Smooth muscle cell (in vitro differentiated cells): ENCODE data around the gene MAGI2. TPM values are rescaled to one million over a fixed set of nuclear protein-coding genes. Genes with fewer than 3 reads are reported as not detected.
"Not testable (repeated sequence)": the region's sequence is repeated elsewhere in the genome, so short reads cannot be mapped to it uniquely, and the experiment has no call there.

Experiments
- DNase-seq: peaks from one replicate; lab custom pipeline; 2025; ENCODE audit not compliant: unreplicated experiment; lab: John Stamatoyannopoulos, UW
- H2AFZ ChIP-seq: fragments of 200-600 bp; sonication (generic); 2 replicates; pipeline ENCODE4 v1.6.0; 2016; ENCODE audit warnings: antibody characterized with exemption, low read depth, mild to moderate bottlenecking
- H3F3A ChIP-seq: fragments of 200-600 bp; sonication (generic); 2 replicates; pipeline ENCODE4 v1.6.0; 2017; ENCODE audit warnings: antibody characterized with exemption, low read depth
- H3K27ac ChIP-seq: fragments of 200-600 bp; sonication (generic); 2 replicates; pipeline ENCODE4 v1.5.1; 2016; ENCODE audit warnings: low read depth, mild to moderate bottlenecking
- H3K27me3 ChIP-seq: fragments of 200-600 bp; sonication (generic); 2 replicates; pipeline ENCODE4 v1.6.1; 2016; ENCODE audit warnings: low read depth, mild to moderate bottlenecking
- H3K36me3 ChIP-seq: fragments of 200-600 bp; sonication (generic); 2 replicates; pipeline ENCODE4 v1.5.1; 2016; ENCODE audit warnings: low read depth
- H3K4me1 ChIP-seq: fragments of 200-600 bp; sonication (generic); 2 replicates; pipeline ENCODE4 v1.5.1; 2016; ENCODE audit warnings: low read depth
- H3K4me2 ChIP-seq: fragments of 200-600 bp; sonication (generic); 2 replicates; pipeline ENCODE4 v1.6.0; 2016; ENCODE audit warnings: mild to moderate bottlenecking
- H3K4me3 ChIP-seq: fragments of 200-600 bp; sonication (generic); 2 replicates; pipeline ENCODE4 v1.5.1; 2016; ENCODE audit warnings: mild to moderate bottlenecking
- H3K79me2 ChIP-seq: fragments of 200-600 bp; sonication (generic); 2 replicates; pipeline ENCODE4 v1.6.0; 2016; ENCODE audit warnings: low read depth, mild to moderate bottlenecking
- H3K9ac ChIP-seq: fragments of 200-600 bp; sonication (generic); 2 replicates; pipeline ENCODE4 v1.6.0; 2016; ENCODE audit warnings: low read depth
- H3K9me3 ChIP-seq: fragments of 200-600 bp; sonication (generic); replicated peaks from 2 replicates; pipeline ENCODE4 v1.5.1; 2016; ENCODE audit warnings: low read depth
- H4K20me1 ChIP-seq: fragments of 200-600 bp; sonication (generic); 2 replicates; pipeline ENCODE4 v1.6.0; 2016; ENCODE audit warnings: low read depth
- CTCF ChIP-seq: fragments of 200-600 bp; sonication (generic); IDR thresholded peaks from 2 replicates; pipeline ENCODE4 v1.5.1; 2017; ENCODE audit warnings: borderline replicate concordance, mild to moderate bottlenecking, antibody characterized with exemption; ENCODE audit not compliant: insufficient read depth, poor library complexity, severe bottlenecking
- WGBS: methylation state at CpG from one replicate; pipeline ENCODE4 v1.1.7; 2016; ENCODE audit warnings: low lambda C conversion rate; 5-methylcytosine and 5-hydroxymethylcytosine counted together
- polyA plus RNA-seq: library from polyadenylated mRNA; unstranded; fragments of >200 nt; fragmentation: Nextera tagmentation; extraction: Ambion mirVana; gene quantifications from 2 replicates; pipeline ENCODE4 v1.2.1, GENCODE V29; 2016
- total RNA-seq: library from RNA; depleted of rRNA; stranded (reverse); fragments of >200 nt; gene quantifications from 2 replicates; pipeline ENCODE4 v1.2.3, GENCODE V29; 2014

Gene MAGI2
- total and polyA plus RNA-seq, 2 experiments from 2014 or later, result 3.4 to 10.7 TPM

- WGBS, result 76% methylated on average over 3 of the region's 3 CpGs
Observed at GRCh38 chr7:78002021-78002420, 1451.4 kb downstream of the MAGI2 start.

GRCh38 chr7:77999168-77999567, 1454.3 kb downstream of the MAGI2 start:
- H3K27me3 ChIP-seq, DNase-seq, H3K9me3 ChIP-seq, H3K27ac ChIP-seq, H3K4me1 ChIP-seq, H3K4me3 ChIP-seq, H4K20me1 ChIP-seq, H3F3A ChIP-seq, H2AFZ ChIP-seq, H3K79me2 ChIP-seq, H3K36me3 ChIP-seq, H3K4me2 ChIP-seq, H3K9ac ChIP-seq: not testable (repeated sequence)
- WGBS, result 57% methylated on average over 3 of the region's 3 CpGs

More at GRCh38 chr7:78002021-78002420, 1451.4 kb downstream of the MAGI2 start:
- TF ChIP-seq CTCF, result no peak
- H3K27ac ChIP-seq, result no peak overlapping the region
- no peak overlapping the region for H3K4me2 ChIP-seq
- H3K9ac ChIP-seq, result no peak overlapping the region
- no peak overlapping the region for H3K4me3 ChIP-seq
- no peaks in the 10 kb centered on the region for H3K36me3 ChIP-seq
- no peaks in the 10 kb centered on the region for H3K27me3 ChIP-seq
- H3K9me3 ChIP-seq, result no peaks in the 10 kb centered on the region
- H2AFZ ChIP-seq, result no peak overlapping the region
- H4K20me1 ChIP-seq, result no peaks in the 10 kb centered on the region
- no peaks in the 10 kb centered on the region for H3K79me2 ChIP-seq
- no peaks in the 10 kb centered on the region for H3K4me1 ChIP-seq
- DNase-seq, result no peak
- H3F3A ChIP-seq, result no peaks in the 10 kb centered on the region

GRCh38 chr7:77995717-77996116, 1457.8 kb downstream of the MAGI2 start:
- Histone ChIP-seq H3K4me2 (no peak overlapping the region), H3K27me3 (no peaks in the 10 kb centered on the region), H3K9me3 (no peaks in the 10 kb centered on the region), H3K79me2 (no peaks in the 10 kb centered on the region), H3K27ac (no peak overlapping the region), H3K9ac (no peak overlapping the region), H4K20me1 (no peaks in the 10 kb centered on the region), H3K36me3 (no peaks in the 10 kb centered on the region), H2AFZ (no peak overlapping the region), H3K4me3 (no peak overlapping the region), H3F3A (no peaks in the 10 kb centered on the region), H3K4me1 (no peaks in the 10 kb centered on the region)
- WGBS, result 68% methylated on average over 6 of the region's 6 CpGs
- no peak for DNase-seq
- TF ChIP-seq CTCF, result no peak

- Histone ChIP-seq H3K4me2 (no peak overlapping the region), H3K27ac (no peak overlapping the region), H3K9me3 (no peaks in the 10 kb centered on the region), H3K79me2 (no peaks in the 10 kb centered on the region), H3K36me3 (no peaks in the 10 kb centered on the region), H3K4me1 (no peaks in the 10 kb centered on the region), H3K9ac (no peak overlapping the region), H2AFZ (no peak overlapping the region), H3K27me3 (no peaks in the 10 kb centered on the region), H3K4me3 (no peak overlapping the region), H4K20me1 (no peaks in the 10 kb centered on the region), H3F3A (no peaks in the 10 kb centered on the region)
- 96% methylated on average over 3 of the region's 3 CpGs for WGBS
- DNase-seq, result no peak
- TF ChIP-seq CTCF, result no peak
Observed at GRCh38 chr7:77993838-77994237, 1459.6 kb downstream of the MAGI2 start.
